PC-3 (cell line): Measurements from ENCODE around the gene EP400.

Source experiments
- EZH2 ChIP-seq: fragments of 300-600 bp; sonication (generic); IDR thresholded peaks from one replicate; pipeline ENCODE4 v1.6.1; 2017; ENCODE audit warnings: antibody characterized with exemption, mild to moderate bottlenecking, low read length; ENCODE audit not compliant: unreplicated experiment
- TF ChIP-seq, protein P1 (sequence below): fragments of 300-600 bp; sonication (generic); conservative IDR thresholded peaks from 2 replicates; pipeline ENCODE4 v1.5.1; 2017; ENCODE audit warnings: antibody characterized with exemption, low read depth, mild to moderate bottlenecking, low read length

DNA sequence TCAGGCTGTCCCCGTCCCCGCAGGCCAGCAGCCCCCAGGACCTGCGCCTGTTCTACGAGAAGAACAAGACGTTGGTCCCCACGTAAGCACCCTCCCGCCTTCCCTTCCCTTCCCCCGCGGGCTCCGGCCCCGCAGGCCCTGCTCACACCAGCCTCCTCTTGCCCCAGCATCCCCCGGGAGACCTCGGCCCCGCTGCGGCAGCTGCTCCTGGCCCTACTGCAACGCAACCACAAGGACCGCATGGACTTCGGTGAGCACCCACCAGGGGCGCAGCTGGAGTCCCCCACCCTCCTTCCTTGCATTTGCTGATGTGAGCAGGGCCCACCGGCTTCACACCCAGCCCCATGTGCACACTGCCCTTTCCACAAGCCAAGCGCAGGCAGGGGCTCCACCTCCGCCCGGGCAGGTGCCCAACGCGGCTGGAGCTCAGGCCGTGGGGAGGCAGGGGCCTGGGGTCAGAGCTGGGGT, 40.0 kb upstream of the EP400 start:
- TF ChIP-seq EZH2 = no peak
- TF ChIP-seq, protein P1, sequence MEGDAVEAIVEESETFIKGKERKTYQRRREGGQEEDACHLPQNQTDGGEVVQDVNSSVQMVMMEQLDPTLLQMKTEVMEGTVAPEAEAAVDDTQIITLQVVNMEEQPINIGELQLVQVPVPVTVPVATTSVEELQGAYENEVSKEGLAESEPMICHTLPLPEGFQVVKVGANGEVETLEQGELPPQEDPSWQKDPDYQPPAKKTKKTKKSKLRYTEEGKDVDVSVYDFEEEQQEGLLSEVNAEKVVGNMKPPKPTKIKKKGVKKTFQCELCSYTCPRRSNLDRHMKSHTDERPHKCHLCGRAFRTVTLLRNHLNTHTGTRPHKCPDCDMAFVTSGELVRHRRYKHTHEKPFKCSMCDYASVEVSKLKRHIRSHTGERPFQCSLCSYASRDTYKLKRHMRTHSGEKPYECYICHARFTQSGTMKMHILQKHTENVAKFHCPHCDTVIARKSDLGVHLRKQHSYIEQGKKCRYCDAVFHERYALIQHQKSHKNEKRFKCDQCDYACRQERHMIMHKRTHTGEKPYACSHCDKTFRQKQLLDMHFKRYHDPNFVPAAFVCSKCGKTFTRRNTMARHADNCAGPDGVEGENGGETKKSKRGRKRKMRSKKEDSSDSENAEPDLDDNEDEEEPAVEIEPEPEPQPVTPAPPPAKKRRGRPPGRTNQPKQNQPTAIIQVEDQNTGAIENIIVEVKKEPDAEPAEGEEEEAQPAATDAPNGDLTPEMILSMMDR = no peak
